GM18907 (cell line): ENCODE measurements around the gene CDYL2.
"Not testable (repeated sequence)": the region's sequence is repeated elsewhere in the genome, so short reads cannot be mapped to it uniquely, and the experiment has no call there.

Experiments
- ATAC-seq: cut with Tn5 transposase; IDR thresholded peaks from one replicate; pipeline ENCODE4 v1.9.1; 2021; ENCODE audit warnings: mild to moderate bottlenecking, moderate library complexity; ENCODE audit not compliant: unreplicated experiment

Gene CDYL2

DNA sequence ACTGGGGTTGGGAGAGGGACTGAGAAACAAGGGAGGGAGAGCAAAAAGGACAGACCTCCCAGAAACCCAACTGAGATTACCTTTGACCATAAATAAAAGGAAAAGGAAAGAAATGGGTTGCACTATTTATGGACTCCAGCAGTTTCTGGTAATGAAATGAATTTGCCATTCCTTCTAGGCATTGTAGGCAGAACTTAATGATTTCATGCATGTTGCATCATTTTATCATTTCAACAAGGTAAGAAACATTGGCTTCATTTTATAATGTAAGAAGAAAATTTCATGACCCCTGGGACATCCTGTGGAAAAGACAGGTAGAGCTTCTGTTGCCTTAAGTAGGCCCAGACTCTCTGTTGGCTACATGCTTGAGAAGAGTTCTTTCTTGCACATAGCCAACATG lies 8.2 kb upstream of the CDYL2 start:
- no peak for ATAC-seq

DNA sequence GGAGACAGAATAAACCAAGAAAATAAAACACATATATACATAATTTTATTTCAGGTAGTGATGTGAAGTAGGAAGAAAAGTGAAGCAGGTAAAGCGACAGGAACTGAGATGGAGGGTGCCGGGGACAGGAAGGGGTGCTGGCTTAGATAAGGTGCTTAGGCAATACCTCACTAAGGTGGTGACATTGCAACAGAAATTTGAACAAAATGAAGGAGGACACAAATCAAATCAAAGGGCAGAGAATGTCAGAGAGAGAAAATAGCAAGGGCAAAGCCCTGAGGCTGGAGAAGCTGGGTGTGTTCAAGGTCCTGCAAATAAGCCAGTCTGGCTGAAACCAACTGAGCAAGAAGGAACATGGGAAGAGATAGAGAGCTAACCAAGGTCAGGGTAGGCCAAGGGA lies 5.0 kb upstream of the CDYL2 start:
- ATAC-seq = no peak

DNA sequence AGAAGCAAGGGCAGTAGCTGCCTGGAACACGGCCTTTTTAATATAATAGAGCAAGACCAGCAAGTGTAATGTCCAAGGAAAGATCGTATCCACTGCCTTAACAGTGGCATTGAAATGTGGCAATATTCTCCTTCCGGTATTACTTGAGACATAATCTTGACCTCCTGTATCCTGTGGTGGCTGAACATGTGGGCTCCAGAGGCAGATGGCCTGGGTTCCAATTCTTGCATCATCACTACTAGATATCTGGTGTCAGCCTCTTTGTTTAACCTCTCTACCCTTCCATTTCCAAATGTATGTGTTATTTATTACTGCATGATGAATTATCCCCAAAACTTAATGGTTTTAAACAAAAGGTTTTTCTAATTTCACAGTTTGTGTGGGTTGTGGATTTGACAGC lies 3.5 kb upstream of the CDYL2 start:
- ATAC-seq = no peak

DNA sequence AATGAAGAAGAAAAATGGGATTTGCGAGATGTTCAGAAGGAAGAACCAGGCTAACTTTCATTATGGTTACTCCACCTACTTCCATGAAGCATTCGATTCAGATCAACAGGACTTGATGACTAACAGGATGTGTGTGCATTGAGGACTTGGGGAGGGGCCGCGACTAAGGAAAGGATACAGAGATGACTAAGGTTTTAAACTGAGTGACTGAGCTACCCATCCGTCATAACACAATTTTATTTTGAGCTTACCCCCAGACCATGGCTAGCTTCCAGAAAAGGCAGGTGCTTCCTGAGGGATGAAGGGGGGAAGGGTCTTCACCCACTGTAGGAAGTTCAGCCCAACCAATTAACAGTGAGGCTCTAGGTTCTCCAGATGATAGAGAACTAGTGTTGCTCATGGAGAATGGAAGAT lies 2.5 kb upstream of the CDYL2 start:
- ATAC-seq = no peak

DNA sequence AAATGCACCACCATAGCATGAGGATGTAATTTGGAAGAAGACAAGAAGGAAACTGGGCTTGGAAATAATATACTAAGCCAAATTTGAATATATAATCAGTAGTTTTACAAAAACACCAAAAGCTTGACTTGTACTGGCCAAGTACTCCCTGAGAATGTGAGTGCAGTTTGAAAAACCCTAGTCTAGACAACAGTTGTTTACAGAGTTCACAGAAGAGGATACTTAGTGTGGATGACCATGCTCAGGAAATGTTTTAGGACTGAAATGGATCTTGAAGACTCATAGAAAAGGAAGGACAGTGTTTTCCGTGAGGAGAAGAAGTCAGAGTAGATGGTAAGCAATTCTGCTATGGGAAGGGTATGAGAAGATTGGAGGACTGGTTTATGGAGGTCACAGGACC lies 1.9 kb upstream of the CDYL2 start:
- no peak for ATAC-seq

DNA sequence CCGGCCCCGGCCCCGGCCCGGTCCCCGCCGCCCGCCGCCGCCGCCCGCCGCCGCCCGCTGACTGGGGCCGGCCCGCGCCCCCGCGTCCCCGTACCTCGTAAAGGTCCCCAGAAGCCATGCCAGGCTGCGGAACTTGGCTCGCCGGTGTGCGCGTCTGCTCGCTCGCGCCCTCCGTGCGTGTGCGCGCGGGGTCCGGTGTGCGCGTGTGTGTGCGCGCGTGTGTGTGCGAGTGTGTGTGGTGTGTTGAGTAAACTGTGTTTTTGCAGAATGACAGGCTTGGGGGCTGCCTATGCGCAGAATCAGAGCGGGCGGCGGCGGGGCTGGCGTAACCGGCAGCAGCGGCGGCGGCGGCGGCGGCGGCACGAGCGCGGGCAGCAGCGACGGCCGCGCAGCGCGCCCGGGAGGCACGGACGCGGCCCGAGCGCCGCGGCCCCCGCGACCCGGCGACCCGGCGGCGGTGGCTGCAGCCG lies 307 bp downstream of the CDYL2 start:
- ATAC-seq = peak; percentile 65

DNA sequence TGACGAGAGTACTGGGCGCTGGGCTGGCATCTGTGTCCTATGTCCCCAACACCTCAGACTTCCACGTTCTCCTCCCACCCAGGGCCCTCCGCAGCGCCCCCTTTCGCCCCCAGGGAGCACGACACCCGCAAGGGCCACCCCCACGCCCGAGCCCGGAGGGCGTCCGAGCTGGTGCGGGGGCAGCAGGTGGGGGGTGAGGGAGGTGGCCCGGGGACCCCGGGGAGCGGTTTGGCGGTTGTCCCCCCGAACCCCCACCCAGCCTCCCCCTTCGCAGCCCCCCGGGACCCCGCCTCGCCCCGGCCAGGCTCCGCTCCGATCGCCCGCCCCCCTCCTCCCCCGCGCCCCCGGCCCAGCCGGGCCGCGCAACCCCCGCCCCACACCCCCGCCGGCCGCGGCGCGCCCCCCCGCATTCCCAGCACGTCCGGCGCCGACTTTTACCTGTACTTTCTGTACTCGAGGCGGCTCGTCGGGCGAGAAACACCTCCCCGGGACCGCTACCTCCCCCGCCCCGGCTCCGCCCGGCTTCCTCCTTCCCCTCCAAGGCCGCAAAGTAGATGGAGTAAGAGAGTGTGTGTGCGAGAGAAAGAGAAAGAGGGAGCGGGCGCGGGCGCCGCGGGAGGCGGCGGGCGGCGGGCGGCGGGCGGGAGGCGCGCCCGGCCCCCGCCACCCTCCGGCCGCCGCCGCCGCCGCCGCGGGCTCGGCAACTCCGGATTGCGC lies 901 bp downstream of the CDYL2 start:
- ATAC-seq = no peak

DNA sequence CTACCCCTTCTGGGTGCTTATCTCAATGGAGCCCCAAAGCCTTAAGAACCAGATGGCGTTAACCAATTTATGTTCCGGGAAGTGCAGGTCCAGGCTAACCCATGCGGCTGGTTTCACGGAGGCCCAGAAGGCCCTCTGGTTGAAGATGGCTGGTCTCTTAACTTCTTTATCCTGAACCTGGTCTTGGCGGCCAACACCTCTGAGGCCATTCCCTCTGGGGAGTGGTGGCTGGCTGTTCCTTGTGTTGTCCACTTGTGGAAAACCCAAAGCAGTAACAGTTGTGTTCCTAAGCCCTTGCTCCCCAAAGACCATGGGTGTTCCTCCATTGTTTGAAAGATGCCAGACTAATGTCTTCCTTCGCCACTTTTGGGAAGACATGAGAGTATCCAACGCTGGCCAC lies 1.5 kb downstream of the CDYL2 start:
- ATAC-seq = no peak

DNA sequence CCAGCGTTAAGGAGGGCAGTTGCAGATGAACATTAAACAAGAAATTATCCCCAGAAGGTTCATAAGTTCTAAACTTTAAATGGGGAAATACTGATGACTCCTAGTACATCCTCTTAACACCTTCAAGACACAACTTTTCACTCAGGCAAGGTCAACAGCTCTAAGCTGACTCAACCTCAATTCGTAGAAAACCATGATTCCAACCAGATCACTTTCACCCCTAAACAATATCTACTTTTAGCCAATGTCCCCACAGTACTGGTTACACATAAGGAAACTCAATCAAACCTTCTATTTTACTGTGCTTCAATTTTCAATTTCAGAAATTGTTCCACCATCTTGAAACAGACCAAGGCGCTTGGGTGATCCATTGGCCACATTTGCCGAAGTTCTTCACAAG lies 2.3 kb downstream of the CDYL2 start:
- ATAC-seq = no peak

DNA sequence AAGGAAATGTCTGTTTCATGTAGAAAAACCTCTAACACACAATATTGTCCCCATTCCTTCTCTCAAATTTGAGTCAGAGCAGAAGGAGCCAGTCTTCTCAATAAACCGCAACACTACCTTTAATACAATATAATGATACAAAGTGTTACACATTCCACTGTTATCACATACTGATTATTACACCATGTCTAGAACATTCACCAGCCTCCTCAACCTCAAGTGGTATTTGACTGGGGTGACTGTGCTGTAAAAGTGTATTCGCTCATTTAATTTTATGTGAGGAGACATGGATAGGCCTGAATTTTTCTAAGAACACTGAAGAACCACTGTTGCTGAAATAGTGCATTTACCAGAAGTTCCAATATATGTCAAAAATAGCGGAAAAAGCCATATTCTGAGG lies 10.3 kb downstream of the CDYL2 start:
- no peak for ATAC-seq

DNA sequence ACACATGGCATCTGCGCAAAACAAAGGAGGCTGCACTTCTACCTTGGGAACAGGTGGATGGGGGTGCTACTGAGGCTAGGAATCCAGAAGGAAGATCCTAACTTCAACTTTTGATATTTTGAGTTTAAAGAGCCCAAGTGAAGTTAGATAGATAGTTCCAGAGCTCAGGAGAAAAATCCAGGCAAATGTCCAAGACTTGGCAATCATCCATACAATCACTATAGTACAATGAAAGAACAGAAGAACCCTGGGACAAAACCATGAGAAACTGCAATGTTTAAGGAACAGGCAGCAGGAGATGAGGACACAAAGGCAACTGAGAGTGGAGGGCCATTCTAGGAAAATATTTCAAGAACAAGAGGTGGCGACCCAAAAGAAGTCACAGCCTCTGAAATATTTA lies 12.4 kb downstream of the CDYL2 start:
- no peak for ATAC-seq

DNA sequence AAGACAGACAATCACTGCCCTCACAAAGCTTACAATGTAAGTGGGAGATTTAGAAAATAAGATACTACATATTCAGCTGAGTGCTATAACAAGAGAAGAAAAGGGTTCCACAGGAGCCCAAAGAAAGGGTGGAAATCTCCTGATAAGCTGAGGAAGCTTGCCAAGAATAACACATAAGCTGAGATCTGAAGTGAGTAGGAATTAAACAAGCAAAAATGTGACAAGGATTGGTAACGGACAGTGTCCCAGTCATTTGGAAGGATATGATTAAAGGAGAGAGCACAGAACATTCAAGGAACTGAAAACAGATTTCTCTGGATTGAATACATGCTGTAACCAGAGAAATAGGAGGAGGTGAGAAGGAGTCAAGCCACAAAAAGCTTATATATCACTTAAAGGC lies 13.0 kb downstream of the CDYL2 start:
- no peak for ATAC-seq

DNA sequence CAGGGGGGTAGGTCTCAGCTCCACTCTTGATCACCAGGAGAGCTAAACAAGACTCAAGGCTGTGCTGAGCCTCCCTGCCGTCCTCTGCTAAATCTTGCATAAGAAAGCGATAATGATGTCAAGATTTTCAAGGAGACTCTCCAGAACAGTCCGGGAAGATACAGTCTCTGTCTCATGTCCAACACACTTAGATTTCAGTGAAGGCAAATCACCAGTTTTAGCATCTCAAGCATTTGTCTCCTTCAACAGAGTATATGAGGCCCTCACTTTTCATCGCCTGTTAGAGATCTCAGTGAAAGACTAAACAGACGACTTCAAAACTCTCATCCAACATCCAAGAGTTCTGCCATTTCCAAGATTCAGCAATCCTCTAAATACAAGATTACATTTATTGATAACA lies 13.6 kb downstream of the CDYL2 start:
- no peak for ATAC-seq

DNA sequence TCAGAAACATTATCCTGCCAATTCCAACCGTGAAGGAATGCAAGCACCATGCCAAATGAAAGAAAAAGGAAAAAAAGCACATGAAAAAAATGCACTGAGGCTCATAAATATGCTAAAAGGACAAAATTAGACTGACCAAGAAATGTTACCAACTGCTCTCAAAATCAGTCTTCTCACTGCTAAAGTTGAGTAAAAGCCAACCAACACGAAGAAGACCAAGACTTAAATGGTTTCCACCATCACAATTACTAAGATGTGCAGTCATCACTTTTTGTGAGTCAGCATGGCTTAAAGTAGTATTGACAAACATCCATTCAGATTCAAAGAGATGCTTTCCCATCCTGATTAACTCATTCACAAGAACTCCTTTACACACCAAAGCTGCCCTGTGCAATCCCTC lies 16.4 kb downstream of the CDYL2 start:
- no peak for ATAC-seq

DNA sequence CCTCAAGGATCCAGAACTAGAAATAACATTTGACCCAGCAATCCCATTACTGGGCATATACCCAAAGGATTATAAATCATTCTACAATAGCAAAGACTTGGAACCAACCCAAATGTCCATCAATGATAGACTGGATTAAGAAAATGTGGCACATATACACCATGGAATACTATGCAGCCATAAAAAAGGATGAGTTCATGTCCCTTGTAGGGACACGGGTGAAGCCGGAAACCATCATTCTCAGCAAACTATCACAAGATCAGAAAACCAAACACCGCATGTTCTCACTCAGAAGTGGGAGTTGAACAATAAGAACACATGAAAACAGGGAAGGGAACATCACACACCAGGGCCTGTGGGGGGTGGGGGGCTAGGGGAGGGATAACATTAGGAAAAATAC lies 17.8 kb downstream of the CDYL2 start:
- ATAC-seq = not testable (repeated sequence)

DNA sequence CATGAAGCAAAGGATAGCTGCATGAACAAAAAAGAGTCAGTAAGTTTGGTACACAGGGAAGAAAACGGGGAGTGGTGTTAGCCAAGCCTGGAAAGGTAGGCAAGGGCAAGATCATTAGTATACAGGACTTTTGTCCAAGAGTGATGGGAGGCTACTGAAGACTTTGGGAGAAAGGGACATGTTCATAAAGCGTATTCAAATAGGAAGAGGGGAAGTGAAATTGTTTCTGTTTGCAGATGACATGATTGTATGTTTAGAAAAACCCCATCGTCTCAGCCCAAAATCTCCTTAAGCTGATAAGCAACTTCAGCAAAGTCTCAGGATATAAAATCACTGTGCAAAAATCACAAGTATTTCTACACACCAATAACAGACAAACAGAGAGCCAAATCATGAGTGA lies 19.4 kb downstream of the CDYL2 start:
- ATAC-seq = no peak

DNA sequence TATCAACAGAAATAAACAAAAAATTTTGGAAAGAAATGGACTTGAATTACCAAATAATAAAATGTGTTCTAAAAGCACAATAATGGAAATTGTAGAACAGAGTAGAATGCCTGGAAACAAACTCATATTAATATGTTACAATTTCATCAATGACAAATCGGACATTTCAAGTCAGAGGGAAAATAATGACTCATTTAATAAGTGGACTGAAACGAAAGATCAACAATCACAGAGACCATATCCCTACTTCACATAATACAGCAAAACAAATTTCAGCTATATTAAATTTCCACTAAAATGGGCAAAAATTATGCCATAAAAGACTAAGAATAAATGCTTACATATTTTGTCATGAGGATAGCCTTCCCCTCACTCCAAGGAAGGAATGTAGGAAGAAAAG lies 25.7 kb downstream of the CDYL2 start:
- no peak for ATAC-seq

DNA sequence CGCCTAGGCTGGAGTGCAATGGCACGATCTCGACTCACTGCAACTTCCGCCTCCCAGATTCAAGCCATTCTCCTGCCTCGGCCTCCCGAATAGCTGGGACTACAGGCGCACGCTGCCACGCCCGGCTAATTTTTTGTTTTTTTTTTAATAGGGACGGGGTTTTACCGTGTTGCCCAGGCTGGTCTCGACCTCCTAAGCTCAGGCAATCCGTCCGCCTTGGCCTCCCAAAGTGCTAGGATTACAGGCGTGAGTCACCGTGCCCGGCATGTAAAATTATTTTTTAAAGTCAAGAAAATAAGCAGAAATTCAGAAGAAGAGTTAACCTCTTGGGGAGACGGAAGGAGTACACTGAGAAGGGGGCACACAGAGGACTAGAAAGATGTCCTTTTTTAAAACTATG lies 27.5 kb downstream of the CDYL2 start:
- no peak for ATAC-seq

DNA sequence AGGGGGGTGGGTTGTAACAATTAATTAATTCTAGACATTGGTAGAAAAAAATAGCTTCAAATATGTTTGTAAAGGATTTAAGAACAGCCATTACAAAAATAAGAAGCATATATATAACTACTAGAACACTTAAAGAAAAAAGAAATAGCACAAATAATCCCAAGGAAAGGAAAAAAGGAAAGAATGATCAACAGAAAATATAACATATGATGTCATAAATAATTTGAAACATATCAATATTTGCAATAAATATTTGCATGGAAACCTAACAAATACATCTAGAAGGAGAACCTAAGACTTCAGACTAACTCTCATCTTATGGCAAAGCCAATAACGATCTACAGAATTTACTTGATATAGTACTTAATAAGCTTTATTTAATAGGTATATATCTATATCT lies 28.9 kb downstream of the CDYL2 start:
- no peak for ATAC-seq

DNA sequence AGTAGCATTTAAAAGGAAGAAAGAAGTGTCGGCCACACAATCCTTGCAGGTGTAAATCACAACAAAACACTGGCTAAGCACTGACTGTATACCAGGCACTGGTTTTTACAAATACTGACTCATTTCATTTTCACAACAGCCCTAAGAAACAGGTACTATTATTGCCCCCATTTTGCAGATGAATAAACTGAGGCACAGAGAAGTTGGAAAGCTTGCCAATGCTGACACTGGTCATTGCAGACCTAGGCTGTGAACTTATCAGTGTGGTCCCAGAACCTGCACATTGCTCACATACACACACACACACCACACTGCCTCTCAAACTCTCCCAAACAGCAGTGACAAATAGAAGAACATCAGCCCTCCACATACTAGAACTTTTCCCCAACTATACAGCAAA lies 37.6 kb downstream of the CDYL2 start:
- ATAC-seq = no peak

DNA sequence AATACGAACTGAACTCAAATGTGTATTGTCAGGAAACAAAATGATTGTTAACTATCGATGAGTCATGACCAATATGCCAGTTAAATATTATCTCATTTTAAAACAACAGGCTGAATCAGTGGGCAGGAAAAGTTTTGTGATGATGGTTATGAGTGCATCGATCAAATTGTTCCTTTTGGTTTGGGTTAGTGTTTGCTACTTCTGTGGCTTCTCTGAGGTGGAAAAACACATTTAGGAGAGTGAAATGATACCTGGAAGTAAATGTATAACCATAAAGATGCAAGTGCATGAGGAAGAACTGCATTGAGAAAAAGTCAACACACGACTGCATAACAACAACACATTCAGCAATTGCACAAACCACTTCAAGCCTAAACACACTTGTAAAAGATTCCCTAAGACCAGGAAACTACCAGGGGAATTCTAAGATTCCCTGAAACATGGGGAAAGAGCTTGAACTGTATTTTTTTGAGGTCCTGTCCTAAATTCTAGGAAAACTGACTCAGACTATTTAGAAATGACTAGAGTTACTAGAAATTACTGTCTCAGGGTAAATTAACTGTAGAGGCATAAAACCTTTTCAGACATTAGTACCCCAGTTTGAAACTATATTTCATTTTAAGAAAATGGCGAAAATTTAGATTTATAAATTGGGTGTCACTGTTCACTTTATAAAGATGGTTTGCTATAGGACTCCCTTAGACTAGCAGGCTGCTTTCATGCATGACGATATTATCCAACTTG lies 44.8 kb downstream of the CDYL2 start:
- peak; percentile 74 for ATAC-seq

DNA sequence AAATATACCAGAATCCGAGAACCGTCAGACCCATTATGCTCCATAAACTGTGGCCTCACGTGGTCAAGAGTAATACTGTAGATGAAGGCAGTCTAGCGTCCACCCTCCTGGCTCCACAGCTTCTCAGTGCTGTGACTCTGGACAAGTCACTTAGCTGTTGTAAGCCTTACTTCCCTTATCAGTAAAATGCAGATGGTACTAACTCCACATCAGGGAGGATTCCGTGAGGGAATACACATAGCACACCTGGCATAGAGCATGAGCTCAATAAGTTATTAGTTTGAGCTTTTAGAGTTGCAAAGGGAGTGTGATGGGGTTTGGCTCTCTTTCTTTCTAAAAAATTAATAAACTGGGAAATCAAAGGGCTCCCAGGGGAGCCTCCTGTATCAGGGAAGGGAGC lies 49.9 kb downstream of the CDYL2 start:
- no peak for ATAC-seq

DNA sequence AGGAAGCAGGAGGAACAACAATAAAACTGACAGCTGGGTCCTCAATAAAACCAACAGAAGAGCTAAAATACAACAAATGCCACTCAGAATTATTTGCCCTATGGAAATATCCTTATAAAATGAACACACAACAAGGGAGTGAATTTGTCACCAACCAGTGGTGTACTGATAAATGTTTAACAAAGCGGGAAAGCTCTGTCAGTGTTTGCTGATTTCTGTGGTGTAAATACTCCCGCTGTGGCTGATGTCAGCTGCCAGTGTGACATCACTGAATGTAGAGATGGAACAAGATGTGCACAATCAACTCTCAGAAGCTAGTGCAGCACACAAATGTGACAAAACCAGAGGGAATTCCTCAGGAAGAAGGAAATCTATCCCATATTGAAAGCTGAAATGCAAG lies 51.9 kb downstream of the CDYL2 start:
- ATAC-seq = no peak
